Neuronal stem cell (in vitro differentiated cells): ENCODE data around the gene STK32B.
A peak's percentile ranks its signal among the peaks of the same experiment; 100 is the strongest.

ENCODE experiments used
- DNase-seq: peaks from one replicate; pipeline ENCODE4 v3.0.0-alpha.2; 2013; ENCODE audit warnings: low spot score
- H2AFZ ChIP-seq: one replicate; pipeline ENCODE4 v1.6.1; 2013; ENCODE audit warnings: mild to moderate bottlenecking, low read length, inconsistent platforms
- H2AK5ac ChIP-seq: 2 replicates; pipeline ENCODE4 v1.6.1; 2013; ENCODE audit warnings: low read depth, mild to moderate bottlenecking, inconsistent platforms, low read length, moderate library complexity, mixed read lengths
- H2BK120ac ChIP-seq: 2 replicates; pipeline ENCODE4 v1.6.1; 2013; ENCODE audit warnings: low read depth, mild to moderate bottlenecking, inconsistent platforms, low read length, moderate library complexity, mixed read lengths
- H2BK12ac ChIP-seq: one replicate; pipeline ENCODE4 v1.6.1; 2013; ENCODE audit warnings: low read length, inconsistent platforms
- H2BK15ac ChIP-seq: 2 replicates; pipeline ENCODE4 v1.6.1; 2013; ENCODE audit warnings: mild to moderate bottlenecking, low read length, inconsistent platforms, mixed read lengths
- H2BK5ac ChIP-seq: one replicate; pipeline ENCODE4 v1.6.1; 2013; ENCODE audit warnings: inconsistent platforms, mild to moderate bottlenecking, low read length, moderate library complexity
- H3K14ac ChIP-seq: one replicate; pipeline ENCODE4 v1.6.1; 2013; ENCODE audit warnings: low read length, inconsistent platforms
- H3K18ac ChIP-seq: 2 replicates; pipeline ENCODE4 v1.6.1; 2013; ENCODE audit warnings: low read length, inconsistent platforms
- H3K23ac ChIP-seq: 2 replicates; pipeline ENCODE4 v1.6.1; 2013; ENCODE audit warnings: low read depth, mild to moderate bottlenecking, mixed read lengths, low read length, inconsistent platforms; ENCODE audit not compliant: poor library complexity
- H3K27ac ChIP-seq: replicated peaks from 3 replicates; pipeline ENCODE4 v1.5.1; 2013; ENCODE audit warnings: low read length, inconsistent platforms
- H3K27me3 ChIP-seq, 3 experiments: 2 replicates each; pipeline ENCODE4 v1.6.1; 2013; ENCODE audit warnings: low read length in 3 of 3, mild to moderate bottlenecking in 2 of 3, inconsistent platforms in 1 of 3, low read depth in 1 of 3, mixed read lengths in 1 of 3, moderate library complexity in 1 of 3; ENCODE audit not compliant: control insufficient read depth in 3 of 3, insufficient read depth in 3 of 3
- H3K36me3 ChIP-seq, 2 donors: replicated peaks in 1 of 2; 2 replicates each; pipeline ENCODE4 v1.6.1; 2013; ENCODE audit warnings: low read length in 2 of 2; ENCODE audit not compliant: control insufficient read depth in 2 of 2, insufficient read depth in 2 of 2
- H3K4ac ChIP-seq: 2 replicates; pipeline ENCODE4 v1.6.1; 2013; ENCODE audit warnings: inconsistent platforms, mild to moderate bottlenecking, low read length, moderate library complexity
- H3K4me1 ChIP-seq, 2 donors: 1 replicate in 1 of 2; 2 replicates in 1 of 2; pipeline ENCODE4 v1.6.1; 2013; ENCODE audit warnings: low read length in 2 of 2, low read depth in 1 of 2; ENCODE audit not compliant: control insufficient read depth in 2 of 2, insufficient read depth in 1 of 2
- H3K4me2 ChIP-seq: one replicate; pipeline ENCODE4 v1.6.1; 2013; ENCODE audit warnings: mild to moderate bottlenecking, low read length, inconsistent platforms; ENCODE audit not compliant: insufficient read depth, poor library complexity, severe bottlenecking
- H3K4me3 ChIP-seq, 2 donors: 2 replicates each; pipeline ENCODE4 v1.5.1; 2013; ENCODE audit warnings: low read length in 2 of 2, mild to moderate bottlenecking in 2 of 2, inconsistent platforms in 1 of 2, moderate library complexity in 1 of 2
- H3K79me1 ChIP-seq: one replicate; pipeline ENCODE4 v1.6.1; 2013; ENCODE audit warnings: low read depth, mild to moderate bottlenecking, inconsistent platforms, low read length, moderate library complexity
- H3K9ac ChIP-seq: one replicate; pipeline ENCODE4 v1.6.1; 2013; ENCODE audit warnings: mild to moderate bottlenecking, low read depth, low read length, inconsistent platforms; ENCODE audit not compliant: poor library complexity
- H3K9me3 ChIP-seq, 2 donors: replicated peaks in 1 of 2; 2 replicates each; pipeline versions ENCODE3 to v1.6.1; 2013; ENCODE audit warnings: low read length in 2 of 2, mild to moderate bottlenecking in 2 of 2, inconsistent platforms in 1 of 2, low read depth in 1 of 2, mixed read lengths in 1 of 2, moderate library complexity in 1 of 2; ENCODE audit not compliant: control insufficient read depth in 2 of 2, insufficient read depth in 1 of 2
- H4K8ac ChIP-seq: one replicate; pipeline ENCODE4 v1.6.1; 2013; ENCODE audit warnings: low read depth, mild to moderate bottlenecking, inconsistent platforms, low read length, moderate library complexity
- H4K91ac ChIP-seq: one replicate; pipeline ENCODE4 v1.6.1; 2013; ENCODE audit warnings: low read length, low read depth, mild to moderate bottlenecking, inconsistent platforms; ENCODE audit not compliant: poor library complexity
- WGBS, 2 donors: extraction: QIAGEN DNeasy Blood & Tissue Kit; methylation state at CpG; one replicate each; pipeline ENCODE4 v1.1.7; 2013; ENCODE audit warnings: missing lambda C conversion rate in 2 of 2, mixed read lengths in 1 of 2; ENCODE audit not compliant: insufficient read length in 2 of 2, insufficient replicate concordance in 1 of 2; ENCODE audit errors: extremely low coverage in 2 of 2; 5-methylcytosine and 5-hydroxymethylcytosine counted together

STK32B gene

DNA sequence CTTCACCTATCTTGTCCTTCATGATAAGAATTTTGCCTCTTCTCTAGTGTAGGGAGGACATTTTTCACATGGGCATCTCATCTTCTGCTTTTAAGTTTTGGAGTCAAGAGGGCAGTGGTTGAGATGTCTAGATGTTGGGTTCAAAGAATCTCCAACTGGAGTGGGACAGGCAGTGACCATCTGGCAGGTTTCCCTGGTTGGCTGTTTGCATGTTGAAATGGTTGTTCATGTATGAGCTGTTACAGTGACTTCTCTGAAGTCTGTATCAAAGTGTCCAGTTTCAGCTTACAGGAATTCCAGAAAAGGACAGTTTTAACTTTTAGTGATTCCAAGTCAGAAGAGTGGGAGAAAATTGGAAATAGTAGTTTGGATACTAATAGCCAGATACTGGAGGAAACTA is 464.4 kb downstream of the STK32B start:
- H2AFZ ChIP-seq = no peak overlapping the region
- H3K27me3 ChIP-seq = no peaks in the 10 kb centered on the region
- no peak overlapping the region for H3K18ac ChIP-seq
- H3K79me1 ChIP-seq = no peaks in the 10 kb centered on the region
- H3K14ac ChIP-seq = no peak overlapping the region
- no peak overlapping the region for H4K8ac ChIP-seq
- H2BK12ac ChIP-seq = no peak overlapping the region
- no peaks in the 10 kb centered on the region for H3K4me1 ChIP-seq
- H3K4me3 ChIP-seq = no peak overlapping the region
- no peak overlapping the region for H3K27ac ChIP-seq
- no peak overlapping the region for H3K23ac ChIP-seq
- H3K9me3 ChIP-seq = no peaks in the 10 kb centered on the region
- H3K36me3 ChIP-seq = peaks cover 0 to 2% of the 10 kb centered on the region in 2 donors
- H2BK120ac ChIP-seq = no peak overlapping the region
- no peak overlapping the region for H3K4ac ChIP-seq
- no peak overlapping the region for H2AK5ac ChIP-seq
- no peak overlapping the region for H2BK15ac ChIP-seq
- DNase-seq = no peak
- no peak overlapping the region for H2BK5ac ChIP-seq
- H4K91ac ChIP-seq = no peak overlapping the region
- H3K9ac ChIP-seq = no peak overlapping the region
- no peak overlapping the region for H3K4me2 ChIP-seq

DNA sequence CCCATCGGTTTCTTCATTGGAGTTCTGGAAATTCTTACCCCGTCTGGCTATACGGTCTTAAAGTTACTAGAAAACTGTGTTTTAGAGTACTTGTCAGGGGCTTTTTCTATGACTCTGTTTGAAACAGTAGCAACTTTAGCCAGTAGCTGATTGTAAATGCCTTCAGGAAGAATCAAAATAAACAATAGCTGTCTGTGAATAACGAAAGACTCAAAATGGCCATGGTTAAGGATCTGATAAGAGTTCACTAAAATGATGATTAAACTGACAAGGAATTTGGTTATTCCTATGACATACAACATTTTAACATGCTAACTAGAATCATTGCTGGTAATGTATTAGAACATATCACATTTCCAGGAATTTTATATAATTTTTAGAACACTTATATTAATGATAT is 466.1 kb downstream of the STK32B start:
- no peak overlapping the region for H3K14ac ChIP-seq
- no peak overlapping the region for H2BK5ac ChIP-seq
- H3K36me3 ChIP-seq = peaks cover 0 to 2% of the 10 kb centered on the region in 2 donors
- no peaks in the 10 kb centered on the region for H3K9me3 ChIP-seq
- no peak overlapping the region for H2BK15ac ChIP-seq
- H3K4me2 ChIP-seq = no peak overlapping the region
- H3K79me1 ChIP-seq = no peaks in the 10 kb centered on the region
- H3K4me3 ChIP-seq = no peak overlapping the region
- no peaks in the 10 kb centered on the region for H3K27me3 ChIP-seq
- no peak overlapping the region for H2AK5ac ChIP-seq
- H3K23ac ChIP-seq = no peak overlapping the region
- H2BK12ac ChIP-seq = no peak overlapping the region
- no peak overlapping the region for H3K18ac ChIP-seq
- no peak overlapping the region for H2BK120ac ChIP-seq
- no peaks in the 10 kb centered on the region for H3K4me1 ChIP-seq
- H2AFZ ChIP-seq = no peak overlapping the region
- H3K27ac ChIP-seq = no peak overlapping the region
- H3K9ac ChIP-seq = no peak overlapping the region
- no peak overlapping the region for H3K4ac ChIP-seq
- DNase-seq = no peak
- no peak overlapping the region for H4K91ac ChIP-seq
- no CpG with 5 or more reads among the region's 4 CpGs for WGBS, 2 donors
- H4K8ac ChIP-seq = no peak overlapping the region

DNA sequence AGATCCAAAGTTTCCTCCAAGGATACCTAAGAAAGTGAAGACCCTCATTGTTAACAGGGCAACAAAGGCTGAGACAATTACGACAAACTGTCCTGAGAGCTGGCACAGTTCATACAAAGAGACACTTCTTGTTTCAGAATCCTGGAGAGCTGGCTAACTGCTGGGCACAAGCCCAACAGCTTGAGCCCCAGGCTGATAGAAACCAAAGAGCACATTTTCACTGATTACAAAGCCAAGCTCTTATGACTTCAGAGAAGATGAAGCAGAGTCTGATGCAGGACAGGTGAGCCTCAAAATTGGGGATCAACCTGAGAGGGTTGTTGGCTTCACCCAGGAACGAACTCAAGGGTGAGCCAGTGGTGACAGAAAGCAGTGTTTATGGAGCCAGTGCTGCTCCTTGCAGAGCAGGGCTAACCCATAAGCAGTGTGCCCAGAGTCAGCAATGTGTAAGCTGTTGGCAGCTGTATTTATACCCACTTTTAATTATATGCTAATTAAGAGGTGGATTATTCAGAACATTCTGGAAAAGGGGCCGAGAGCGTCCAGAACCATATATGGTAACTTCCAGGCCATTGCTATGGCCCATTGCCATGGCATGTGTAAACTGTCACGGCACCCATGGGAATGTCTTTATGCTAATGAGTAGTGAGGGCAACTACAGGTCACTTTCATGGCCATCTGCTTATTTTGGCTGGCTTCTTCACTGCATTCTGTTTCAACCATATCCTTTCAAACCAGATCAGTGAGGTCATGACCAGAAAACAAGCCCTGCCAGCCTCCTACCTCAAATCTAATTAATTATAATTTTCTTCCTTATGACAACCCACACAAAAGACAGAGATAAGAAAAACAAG is 473.4 kb downstream of the STK32B start:
- no peak overlapping the region for H4K8ac ChIP-seq
- no peak overlapping the region for H2BK12ac ChIP-seq
- no peak overlapping the region for H2AK5ac ChIP-seq
- no peak overlapping the region for H3K18ac ChIP-seq
- no peak overlapping the region for H2BK5ac ChIP-seq
- no CpG with 5 or more reads among the region's 5 CpGs for WGBS, 2 donors
- H3K79me1 ChIP-seq = no peaks in the 10 kb centered on the region
- H3K4me3 ChIP-seq = no peak overlapping the region
- H4K91ac ChIP-seq = no peak overlapping the region
- H3K27me3 ChIP-seq = no peaks in the 10 kb centered on the region
- no peak overlapping the region for H3K4ac ChIP-seq
- H2BK120ac ChIP-seq = no peak overlapping the region
- H3K36me3 ChIP-seq = peaks cover 0 to 2% of the 10 kb centered on the region in 2 donors
- H3K23ac ChIP-seq = no peak overlapping the region
- no peak overlapping the region for H2AFZ ChIP-seq
- H3K4me2 ChIP-seq = no peak overlapping the region
- H3K9ac ChIP-seq = no peak overlapping the region
- DNase-seq = no peak
- H2BK15ac ChIP-seq = no peak overlapping the region
- H3K14ac ChIP-seq = no peak overlapping the region
- no peaks in the 10 kb centered on the region for H3K9me3 ChIP-seq
- no peak overlapping the region for H3K27ac ChIP-seq
- peaks cover 0 to 13% of the 10 kb centered on the region in 2 donors for H3K4me1 ChIP-seq

DNA sequence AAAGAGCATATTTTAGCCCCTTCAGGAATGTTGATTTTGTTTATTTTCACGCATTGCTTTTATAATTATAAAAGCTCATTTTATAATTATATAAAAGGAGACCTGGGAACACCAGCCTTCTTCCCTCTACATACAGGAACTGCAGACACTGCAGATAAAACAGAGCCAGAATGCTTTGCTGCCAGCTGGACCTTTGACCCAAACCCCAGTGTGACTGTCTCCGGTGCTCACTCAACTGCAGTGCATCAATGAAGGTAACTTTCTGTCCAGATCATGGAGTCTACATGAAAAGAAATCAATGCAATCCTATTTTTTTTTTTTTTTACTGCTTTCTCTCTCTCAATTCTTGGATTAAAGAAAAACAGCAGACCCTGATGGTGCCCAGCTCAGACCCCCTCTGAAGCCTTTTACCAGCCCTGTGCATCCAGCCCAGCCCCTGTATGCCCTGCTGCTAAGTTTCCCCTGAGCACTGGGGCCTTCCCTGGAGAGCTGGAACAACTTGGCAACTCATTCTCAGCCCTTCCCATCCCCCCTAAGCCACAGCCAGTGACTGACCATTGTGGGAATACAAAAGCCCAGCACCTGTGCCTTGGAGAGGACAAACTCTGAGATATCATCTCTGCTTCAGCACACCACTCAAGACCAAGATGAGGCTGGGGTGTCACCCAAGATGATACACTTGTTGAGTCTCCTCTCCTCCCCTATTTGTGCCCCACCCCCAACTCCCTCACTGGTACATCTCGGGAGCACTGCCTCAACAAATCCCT is 475.0 kb downstream of the STK32B start:
- H3K27ac ChIP-seq = peak overlapping the region; percentile 10
- H3K14ac ChIP-seq = no peak overlapping the region
- H3K4me3 ChIP-seq = no peak overlapping the region
- H2BK120ac ChIP-seq = no peak overlapping the region
- H2BK5ac ChIP-seq = no peak overlapping the region
- H3K4me1 ChIP-seq = peaks cover 0 to 13% of the 10 kb centered on the region in 2 donors
- whole genome bisulfite sequencing, 2 donors = no CpG with 5 or more reads among the region's 3 CpGs
- H2AK5ac ChIP-seq = no peak overlapping the region
- H4K91ac ChIP-seq = no peak overlapping the region
- no peak overlapping the region for H3K4ac ChIP-seq
- no peak overlapping the region for H2AFZ ChIP-seq
- H3K4me2 ChIP-seq = peak overlapping the region; percentile 20
- H3K79me1 ChIP-seq = no peaks in the 10 kb centered on the region
- H3K36me3 ChIP-seq = peaks cover 0 to 2% of the 10 kb centered on the region in 2 donors
- no peak overlapping the region for H3K9ac ChIP-seq
- no peaks in the 10 kb centered on the region for H3K9me3 ChIP-seq
- no peaks in the 10 kb centered on the region for H3K27me3 ChIP-seq
- no peak overlapping the region for H3K23ac ChIP-seq
- peak overlapping the region; percentile 23 for H3K18ac ChIP-seq
- no peak for DNase-seq
- no peak overlapping the region for H2BK15ac ChIP-seq
- H2BK12ac ChIP-seq = no peak overlapping the region
- H4K8ac ChIP-seq = no peak overlapping the region
